ENCODE results near the gene RFNG. TPM values are rescaled to one million over a fixed set of nuclear protein-coding genes. Genes with fewer than 3 reads are reported as not detected.

Gene RFNG
- total RNA-seq, 1 donor from 2014 or later: 45.8 TPM

- ATAC-seq (no peak), DNase-seq (ENCODE audit: low spot score) (no peak)
Measured at GRCh38 chr17:82089723-82090548, 38.3 kb upstream of the RFNG start.

DNA sequence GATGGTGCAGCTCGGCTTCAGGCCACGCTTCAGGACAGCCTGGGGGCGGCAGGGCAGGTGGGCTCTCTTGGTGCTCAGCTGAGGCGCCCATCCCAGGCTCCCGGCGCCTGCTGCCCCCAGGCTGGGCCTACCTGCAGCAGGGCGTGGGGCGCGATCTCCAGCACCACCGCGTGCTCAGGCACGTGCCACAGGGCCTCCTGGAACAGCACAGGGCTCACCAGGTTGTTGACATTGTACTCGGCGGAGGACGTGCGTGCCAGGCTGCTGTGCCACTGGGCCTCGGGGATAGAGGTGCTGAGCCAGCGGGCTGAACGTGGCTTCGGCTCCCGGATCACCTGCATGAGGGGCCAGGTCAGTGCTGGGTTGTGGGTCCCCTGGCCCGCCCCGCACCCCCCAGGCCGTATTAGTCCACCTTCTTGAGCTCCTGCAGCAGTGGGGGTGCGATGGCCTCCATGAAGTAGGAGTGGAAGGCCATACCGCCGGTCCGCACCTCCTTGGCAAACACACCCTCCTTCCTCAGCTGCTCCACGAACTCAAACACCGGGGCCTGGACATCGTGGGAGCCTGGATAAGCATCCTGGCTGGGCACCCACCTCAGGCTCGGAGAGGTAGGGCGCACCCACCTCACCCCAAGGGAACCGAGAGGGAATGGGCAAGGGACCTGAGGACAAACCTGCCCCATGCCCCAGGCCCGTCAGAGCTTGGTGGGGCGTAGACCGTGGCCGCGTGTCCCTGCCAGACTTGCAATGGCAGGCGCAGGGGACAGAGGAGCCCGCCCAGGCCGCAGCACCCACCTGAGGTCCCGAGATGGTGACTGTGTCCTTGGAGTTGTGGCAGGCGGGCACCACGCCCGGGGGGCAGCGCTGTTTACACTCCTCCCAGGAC is 37.5 kb upstream of the RFNG start:
- DNase-seq (ENCODE audit: low spot score): peak; percentile 71
- ATAC-seq: peak; percentile 38

DNA sequence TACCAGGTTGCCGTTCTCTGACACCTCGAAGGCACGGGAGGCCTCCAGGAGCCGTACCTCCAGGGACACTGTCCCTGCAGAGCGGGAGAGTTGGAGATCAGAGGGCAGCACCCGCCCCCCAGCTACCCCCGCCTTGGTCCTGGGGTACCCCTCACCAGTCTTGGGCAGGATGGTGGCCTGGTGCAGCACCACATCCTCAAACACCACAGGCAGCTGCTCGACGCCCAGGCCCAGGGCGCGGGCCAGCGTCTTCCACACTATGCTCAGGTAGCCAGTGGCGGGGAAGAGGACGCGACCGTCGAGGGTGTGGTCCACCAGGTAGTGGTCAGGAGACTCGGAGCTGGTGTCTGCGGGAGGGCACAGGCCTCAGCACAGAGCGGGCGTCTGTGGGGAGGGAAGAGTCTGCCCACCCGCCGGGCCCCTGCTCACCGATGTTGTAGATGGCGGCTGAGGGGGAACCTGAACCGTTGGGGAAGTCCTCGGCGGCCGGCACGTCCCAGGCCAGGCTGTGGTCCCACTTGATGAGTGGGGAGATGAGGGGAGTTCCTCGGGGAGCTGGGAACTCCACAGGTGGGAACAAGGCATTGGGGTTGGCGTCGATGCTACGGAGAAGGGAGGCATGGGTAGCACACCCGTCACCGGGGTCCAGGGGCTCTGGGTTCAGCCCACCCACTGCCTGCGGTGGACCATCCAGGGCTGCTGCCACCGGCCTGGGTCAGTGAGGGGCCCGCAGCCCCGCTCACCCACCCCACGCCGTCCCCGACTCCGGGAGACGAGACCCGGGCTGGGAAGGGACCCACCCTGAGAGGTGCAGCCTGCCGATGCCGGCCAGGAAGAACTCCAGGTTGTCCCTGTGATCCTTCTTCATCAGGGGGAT is 36.6 kb upstream of the RFNG start:
- DNase-seq (ENCODE audit: low spot score) (no peak), ATAC-seq (no peak)

DNA sequence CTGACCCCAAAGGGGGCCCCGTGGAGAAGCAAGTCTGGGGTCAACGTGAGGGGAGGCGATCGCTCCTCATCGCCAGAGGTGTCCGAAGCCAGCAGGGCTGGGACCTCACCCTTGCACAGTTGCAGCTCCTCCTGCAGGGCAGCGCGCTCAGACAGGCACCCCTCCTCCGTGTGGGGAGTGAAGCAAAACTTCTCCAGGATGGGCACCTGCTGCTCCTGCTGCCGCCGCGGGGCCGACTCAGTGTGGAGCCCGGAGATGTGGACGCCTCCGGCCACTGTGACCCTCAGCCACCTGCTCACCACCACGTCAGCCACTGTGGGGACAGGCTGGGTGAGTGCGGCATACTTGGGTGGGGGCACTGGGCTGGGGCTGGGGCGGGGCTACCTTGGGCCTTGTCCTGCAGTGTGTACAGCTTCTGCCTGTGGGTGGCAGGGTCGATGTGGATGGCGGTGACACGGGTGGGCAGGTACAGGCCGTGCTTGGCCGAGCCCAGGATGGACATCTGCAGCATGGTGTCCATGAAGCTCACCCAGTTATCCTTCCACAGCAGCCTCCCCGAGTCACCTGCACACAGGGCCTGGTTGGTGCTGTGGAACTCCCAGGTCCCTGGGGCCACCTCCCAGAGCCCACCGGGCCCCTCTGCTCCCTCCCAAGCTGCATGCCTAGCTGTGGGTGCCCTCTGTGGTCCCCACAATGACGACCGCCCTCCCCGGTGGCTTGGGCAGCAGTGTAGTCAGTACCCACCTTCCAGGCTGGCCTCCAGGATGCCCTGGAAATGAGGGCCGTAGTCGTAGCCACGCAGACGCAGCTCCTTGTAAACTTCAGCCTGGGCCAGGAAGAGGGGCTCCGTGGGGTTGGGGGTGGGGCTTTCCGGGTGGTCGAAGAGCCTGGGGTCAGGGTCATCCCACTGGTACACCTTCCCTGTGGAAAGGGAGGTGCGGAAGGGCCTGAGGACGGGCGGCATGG is 35.6 kb upstream of the RFNG start:
- ATAC-seq: no peak
- no peak for DNase-seq (ENCODE audit: low spot score)

DNA sequence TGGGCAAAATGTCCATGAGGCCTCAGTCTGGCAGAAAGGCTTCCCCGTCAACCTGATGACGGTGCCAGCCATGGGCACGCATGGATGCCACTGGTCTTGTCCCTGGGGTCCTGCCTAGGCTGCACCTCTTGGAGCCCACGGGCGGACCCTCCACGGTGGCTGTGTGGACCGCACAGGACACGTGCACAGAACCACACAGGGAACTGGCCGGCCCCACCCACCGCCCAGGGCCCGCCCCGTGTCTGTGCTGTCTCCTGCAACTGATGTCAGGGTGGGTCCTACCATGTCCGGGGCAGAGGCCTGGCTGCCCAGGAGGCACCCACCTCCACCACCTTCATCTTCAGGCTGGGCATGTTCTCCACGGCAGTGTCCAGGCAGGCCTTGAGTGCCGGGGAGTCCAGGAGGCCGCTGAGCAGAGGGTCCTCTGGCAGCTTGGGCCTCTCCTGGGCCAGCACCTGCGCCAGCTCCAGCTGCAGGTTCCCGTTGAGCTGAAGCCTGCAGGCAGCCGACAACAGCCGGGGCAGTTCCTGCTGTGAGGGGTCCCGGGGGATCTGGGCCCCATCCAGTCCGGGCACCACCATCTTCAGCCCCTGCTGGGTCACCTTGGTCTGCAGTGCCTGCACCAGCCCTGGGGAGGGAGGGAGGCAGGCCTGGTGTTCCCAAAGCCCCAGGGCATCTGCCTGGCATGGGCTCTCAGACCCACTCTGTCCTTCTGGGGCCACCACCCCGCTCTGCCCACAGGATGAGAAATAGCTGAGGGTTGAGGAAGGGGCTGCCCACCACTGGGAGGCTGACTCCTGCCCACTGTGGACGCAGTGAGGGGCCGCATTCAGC is 34.5 kb upstream of the RFNG start:
- no peak for ATAC-seq
- no peak for DNase-seq (ENCODE audit: low spot score)

- DNase-seq (ENCODE audit: low spot score): no peak
- no peak for ATAC-seq
Measured at GRCh38 chr17:82085031-82085861, 33.6 kb upstream of the RFNG start.

DNA sequence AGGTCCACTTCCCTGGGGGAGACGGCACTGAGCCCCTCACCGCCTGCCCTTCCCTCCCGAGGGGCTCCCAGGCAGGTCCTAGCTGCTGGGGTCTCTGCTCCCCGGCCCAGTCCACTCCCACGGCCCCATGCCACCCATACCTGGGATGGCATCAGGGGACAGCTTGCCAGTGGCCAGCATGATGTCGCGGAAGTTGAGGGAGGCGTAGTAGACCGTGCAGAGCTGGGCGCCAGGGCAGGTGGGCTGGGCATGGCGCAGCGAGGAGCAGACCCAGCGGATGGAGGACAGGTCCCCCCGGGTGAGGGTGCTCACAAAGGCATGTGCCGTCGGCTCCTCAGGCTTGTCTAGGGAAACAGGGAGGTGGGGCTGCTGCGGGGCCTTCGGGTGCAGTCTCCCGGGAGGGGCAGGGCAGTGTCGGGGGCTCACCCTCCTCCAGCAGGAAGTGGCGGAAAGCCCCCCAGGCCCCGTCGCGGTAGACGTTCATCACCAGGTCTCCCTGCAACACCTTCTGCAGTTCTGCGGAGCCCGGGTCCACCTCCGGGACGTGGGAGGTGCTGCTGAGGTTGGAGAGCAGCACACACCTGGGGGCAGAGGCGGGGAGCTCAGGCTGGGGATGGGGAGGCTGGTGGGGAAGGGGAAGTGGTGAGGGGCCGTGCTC is 32.9 kb upstream of the RFNG start:
- ATAC-seq (no peak), DNase-seq (ENCODE audit: low spot score) (no peak)

DNA sequence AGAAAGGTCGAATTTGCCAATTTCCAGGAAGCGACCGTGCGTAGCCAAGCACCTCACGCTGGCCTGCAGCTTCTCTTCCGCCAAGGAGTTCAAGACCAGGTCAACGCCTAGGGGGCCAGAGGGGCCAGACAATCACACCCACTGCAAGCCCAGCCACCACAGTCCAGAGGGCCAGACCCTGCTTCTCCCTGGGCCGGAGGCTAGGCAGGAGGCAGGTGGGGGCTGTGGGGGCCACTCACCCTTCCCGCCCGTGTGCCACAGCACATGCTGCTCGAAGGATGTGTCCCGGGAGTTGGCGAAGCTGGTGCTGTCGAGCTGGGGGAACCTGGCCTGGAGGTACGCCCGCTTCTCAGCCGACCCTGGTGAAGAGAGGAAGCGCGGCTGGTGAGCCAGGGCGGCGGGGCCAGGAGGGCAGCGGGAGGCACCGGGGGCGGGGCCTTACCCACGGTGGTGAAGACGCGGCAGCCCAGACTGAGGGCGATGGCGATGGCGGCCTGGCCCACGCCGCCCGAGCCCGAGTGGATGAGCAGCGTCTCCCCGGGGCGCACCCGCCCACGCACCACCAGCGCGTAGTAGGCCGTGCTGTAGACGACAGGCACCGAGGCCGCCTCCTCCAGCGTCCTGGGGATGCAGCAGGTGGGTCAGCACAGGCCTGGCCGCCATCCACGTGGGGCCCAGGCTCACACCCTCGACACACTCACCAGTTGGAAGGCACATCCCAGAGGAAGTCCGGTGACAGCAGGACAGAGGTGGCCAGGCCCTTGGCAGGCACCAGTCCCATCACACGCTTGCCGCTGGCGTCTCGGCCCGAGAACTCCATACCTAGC is 32.1 kb upstream of the RFNG start:
- DNase-seq (ENCODE audit: low spot score) (no peak), ATAC-seq (no peak)

- DNase-seq (ENCODE audit: low spot score) (no peak), ATAC-seq (no peak)
Measured at GRCh38 chr17:82083009-82083408, 31.4 kb upstream of the RFNG start.

GRCh38 chr17:82082456-82082855 is 30.8 kb upstream of the RFNG start:
- DNase-seq (ENCODE audit: low spot score): no peak
- no peak for ATAC-seq

DNA sequence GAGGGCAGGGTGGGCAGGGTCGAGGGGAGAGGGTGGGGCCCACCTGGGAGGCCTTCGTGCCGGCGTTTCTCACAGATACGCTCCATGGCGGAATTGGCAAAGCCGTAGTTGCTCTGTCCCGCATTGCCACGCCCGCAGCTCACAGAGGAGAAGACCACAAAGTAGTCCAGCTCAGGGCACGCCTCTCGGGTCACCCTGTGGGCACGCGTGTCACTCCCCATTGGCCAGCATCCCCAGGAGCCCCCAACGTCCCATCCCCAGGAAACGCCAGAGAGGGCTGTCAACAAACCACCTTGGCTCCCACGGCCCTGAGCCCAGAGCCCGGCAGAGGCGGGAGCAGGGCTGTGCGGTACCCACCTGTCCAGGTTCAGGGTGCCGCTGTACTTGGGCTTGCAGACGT is 30.4 kb upstream of the RFNG start:
- DNase-seq (ENCODE audit: low spot score): no peak
- ATAC-seq: no peak

- ATAC-seq (no peak), DNase-seq (ENCODE audit: low spot score) (no peak)
Measured at GRCh38 chr17:82081546-82081945, 29.9 kb upstream of the RFNG start.

GRCh38 chr17:82080789-82081464 is 29.3 kb upstream of the RFNG start:
- DNase-seq (ENCODE audit: low spot score): no peak
- ATAC-seq: no peak

DNA sequence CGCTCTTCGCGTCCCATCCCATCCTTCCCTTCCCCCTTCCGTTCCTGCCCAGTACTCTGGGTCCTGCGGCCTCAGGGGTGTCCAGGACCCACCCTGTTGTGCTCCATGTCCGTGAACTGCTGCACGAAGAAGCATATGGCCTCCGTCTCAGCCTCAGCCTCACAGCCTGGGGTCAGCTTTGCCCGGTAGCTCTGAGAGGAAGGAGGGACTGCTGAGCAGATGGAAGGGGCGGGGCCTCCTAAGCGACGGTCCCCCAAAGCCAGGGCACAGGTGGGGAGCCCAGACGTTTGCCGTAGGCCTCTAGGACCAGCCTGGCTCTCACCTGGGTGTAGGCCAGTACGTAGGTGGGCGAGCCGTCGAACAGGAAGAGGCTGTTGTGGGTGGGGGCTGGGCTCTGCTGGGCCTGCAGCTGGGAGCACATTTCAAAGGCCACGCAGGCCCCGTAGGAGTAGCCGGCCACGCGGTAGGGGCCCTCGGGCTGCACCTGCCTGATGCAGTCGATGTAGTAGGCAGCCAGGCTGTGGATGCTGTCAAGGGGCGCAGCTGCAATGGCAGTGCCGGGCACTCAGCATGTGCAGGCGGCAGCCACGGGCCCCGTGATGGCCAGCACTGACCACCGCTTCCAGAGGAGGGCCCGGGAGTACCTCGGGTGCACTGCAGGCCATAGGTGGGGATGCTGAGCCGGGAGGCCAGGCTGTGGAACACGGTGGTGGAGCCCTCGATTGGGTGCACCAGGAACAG is 28.6 kb upstream of the RFNG start:
- DNase-seq (ENCODE audit: low spot score) (no peak), ATAC-seq (no peak)

- DNase-seq (ENCODE audit: low spot score) (no peak), ATAC-seq (no peak)
Measured at GRCh38 chr17:82079001-82079677, 27.5 kb upstream of the RFNG start.
